Suprapubic skin (tissue), 3 donors: ENCODE results near the gene TRIM44.

ENCODE experiments used
- POLR2AphosphoS5 ChIP-seq, 3 donors: sonication (generic); formaldehyde crosslinking; IDR thresholded peaks; one replicate each; pipeline ENCODE4 v1.6.1; 2017; ENCODE audit warnings: antibody characterized with exemption in 3 of 3
- TF ChIP-seq, protein P1 (sequence below), 2 donors: fragments of 200-600 bp in 1 of 2; fragments of 450-650 bp in 1 of 2; sonication (generic) in 1 of 2; IDR thresholded peaks; one replicate each; pipeline ENCODE4 v1.5.1; 2016 to 2019; ENCODE audit warnings: antibody characterized with exemption in 2 of 2, mild to moderate bottlenecking in 1 of 2, moderate library complexity in 1 of 2

- TF ChIP-seq, protein P1, sequence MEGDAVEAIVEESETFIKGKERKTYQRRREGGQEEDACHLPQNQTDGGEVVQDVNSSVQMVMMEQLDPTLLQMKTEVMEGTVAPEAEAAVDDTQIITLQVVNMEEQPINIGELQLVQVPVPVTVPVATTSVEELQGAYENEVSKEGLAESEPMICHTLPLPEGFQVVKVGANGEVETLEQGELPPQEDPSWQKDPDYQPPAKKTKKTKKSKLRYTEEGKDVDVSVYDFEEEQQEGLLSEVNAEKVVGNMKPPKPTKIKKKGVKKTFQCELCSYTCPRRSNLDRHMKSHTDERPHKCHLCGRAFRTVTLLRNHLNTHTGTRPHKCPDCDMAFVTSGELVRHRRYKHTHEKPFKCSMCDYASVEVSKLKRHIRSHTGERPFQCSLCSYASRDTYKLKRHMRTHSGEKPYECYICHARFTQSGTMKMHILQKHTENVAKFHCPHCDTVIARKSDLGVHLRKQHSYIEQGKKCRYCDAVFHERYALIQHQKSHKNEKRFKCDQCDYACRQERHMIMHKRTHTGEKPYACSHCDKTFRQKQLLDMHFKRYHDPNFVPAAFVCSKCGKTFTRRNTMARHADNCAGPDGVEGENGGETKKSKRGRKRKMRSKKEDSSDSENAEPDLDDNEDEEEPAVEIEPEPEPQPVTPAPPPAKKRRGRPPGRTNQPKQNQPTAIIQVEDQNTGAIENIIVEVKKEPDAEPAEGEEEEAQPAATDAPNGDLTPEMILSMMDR (IDR thresholded peaks at IDR 0.05), result no peak
- no peak for TF ChIP-seq POLR2AphosphoS5 (IDR thresholded peaks at IDR 0.05)
Measured at GRCh38 chr11:35712533-35712932, 50.0 kb downstream of the TRIM44 start.
